H1 (cell line): ENCODE data around the gene CFAP65. TPM values are rescaled to one million over a fixed set of nuclear protein-coding genes. Genes with fewer than 3 reads are reported as not detected.
A peak's percentile ranks its signal among the peaks of the same experiment; 100 is the strongest.

Experiments used
- EZH2 ChIP-seq: fragments of 200-600 bp; sonication (generic); IDR thresholded peaks from 2 replicates; pipeline ENCODE4 v1.7.1; 2012; ENCODE audit warnings: low read depth, mild to moderate bottlenecking, moderate library complexity, low read length, inconsistent platforms; ENCODE audit not compliant: severe bottlenecking
- polyA plus RNA-seq, 7 experiments: library from polyadenylated mRNA; depleted of rRNA in 3 of 7; stranded (reverse) in 5 of 7; unstranded in 2 of 7; fragments of >200 nt in 5 of 7; fragments of 200-250 nt in 2 of 7; gene quantifications; 1 replicate in 5 of 7; 2 replicates in 1 of 7; 4 replicates in 1 of 7; pipeline versions ENCODE4 v1.2.1 to v1.2.3, GENCODE V29; 2011 to 2013; ENCODE audit warnings: missing spikeins in 2 of 7, mixed read lengths in 2 of 7
- total RNA-seq: library from RNA; stranded (reverse); fragmentation: NEBNext Ultra II Directional; extraction: Animal tissue kit (Norgen Biotek cat#: 25700); gene quantifications from 2 replicates; pipeline ENCODE4 v1.2.1, GENCODE V29; 2021
- TF ChIP-seq, protein P1 (sequence below): fragments of 300-600 bp; sonication (generic); IDR thresholded peaks from 2 replicates; pipeline ENCODE4 v1.7.1; 2012; ENCODE audit warnings: low read length, moderate library complexity, mild to moderate bottlenecking, inconsistent platforms; ENCODE audit not compliant: insufficient replicate concordance

The CFAP65 gene
- total and polyA plus RNA-seq, 2 of the 8 experiments (the other 6 are each of a cell fraction or from before 2014, with no cell fraction given) = 0.19 to 0.45 TPM

DNA sequence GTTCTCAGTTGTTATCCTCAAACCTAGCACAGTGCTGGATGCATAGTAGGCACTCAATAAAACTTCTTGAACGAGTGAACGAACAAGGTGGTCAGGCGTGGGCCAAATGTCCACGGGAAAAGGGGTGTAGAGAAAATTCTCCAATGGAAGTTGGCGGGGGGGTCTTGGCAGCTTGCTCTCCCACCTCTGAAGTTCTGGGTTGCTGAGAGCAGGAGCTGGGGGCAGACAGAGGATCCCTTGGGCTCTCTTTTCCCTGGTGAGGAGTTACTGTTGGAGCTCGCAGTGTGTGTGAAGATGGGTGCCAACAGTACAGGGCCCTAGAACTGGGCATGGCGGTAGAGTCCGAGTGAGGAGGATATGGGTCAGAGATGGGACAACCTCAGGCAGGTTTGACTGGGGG lies 45.8 kb downstream of the CFAP65 start (continued):
- TF ChIP-seq, protein P1, sequence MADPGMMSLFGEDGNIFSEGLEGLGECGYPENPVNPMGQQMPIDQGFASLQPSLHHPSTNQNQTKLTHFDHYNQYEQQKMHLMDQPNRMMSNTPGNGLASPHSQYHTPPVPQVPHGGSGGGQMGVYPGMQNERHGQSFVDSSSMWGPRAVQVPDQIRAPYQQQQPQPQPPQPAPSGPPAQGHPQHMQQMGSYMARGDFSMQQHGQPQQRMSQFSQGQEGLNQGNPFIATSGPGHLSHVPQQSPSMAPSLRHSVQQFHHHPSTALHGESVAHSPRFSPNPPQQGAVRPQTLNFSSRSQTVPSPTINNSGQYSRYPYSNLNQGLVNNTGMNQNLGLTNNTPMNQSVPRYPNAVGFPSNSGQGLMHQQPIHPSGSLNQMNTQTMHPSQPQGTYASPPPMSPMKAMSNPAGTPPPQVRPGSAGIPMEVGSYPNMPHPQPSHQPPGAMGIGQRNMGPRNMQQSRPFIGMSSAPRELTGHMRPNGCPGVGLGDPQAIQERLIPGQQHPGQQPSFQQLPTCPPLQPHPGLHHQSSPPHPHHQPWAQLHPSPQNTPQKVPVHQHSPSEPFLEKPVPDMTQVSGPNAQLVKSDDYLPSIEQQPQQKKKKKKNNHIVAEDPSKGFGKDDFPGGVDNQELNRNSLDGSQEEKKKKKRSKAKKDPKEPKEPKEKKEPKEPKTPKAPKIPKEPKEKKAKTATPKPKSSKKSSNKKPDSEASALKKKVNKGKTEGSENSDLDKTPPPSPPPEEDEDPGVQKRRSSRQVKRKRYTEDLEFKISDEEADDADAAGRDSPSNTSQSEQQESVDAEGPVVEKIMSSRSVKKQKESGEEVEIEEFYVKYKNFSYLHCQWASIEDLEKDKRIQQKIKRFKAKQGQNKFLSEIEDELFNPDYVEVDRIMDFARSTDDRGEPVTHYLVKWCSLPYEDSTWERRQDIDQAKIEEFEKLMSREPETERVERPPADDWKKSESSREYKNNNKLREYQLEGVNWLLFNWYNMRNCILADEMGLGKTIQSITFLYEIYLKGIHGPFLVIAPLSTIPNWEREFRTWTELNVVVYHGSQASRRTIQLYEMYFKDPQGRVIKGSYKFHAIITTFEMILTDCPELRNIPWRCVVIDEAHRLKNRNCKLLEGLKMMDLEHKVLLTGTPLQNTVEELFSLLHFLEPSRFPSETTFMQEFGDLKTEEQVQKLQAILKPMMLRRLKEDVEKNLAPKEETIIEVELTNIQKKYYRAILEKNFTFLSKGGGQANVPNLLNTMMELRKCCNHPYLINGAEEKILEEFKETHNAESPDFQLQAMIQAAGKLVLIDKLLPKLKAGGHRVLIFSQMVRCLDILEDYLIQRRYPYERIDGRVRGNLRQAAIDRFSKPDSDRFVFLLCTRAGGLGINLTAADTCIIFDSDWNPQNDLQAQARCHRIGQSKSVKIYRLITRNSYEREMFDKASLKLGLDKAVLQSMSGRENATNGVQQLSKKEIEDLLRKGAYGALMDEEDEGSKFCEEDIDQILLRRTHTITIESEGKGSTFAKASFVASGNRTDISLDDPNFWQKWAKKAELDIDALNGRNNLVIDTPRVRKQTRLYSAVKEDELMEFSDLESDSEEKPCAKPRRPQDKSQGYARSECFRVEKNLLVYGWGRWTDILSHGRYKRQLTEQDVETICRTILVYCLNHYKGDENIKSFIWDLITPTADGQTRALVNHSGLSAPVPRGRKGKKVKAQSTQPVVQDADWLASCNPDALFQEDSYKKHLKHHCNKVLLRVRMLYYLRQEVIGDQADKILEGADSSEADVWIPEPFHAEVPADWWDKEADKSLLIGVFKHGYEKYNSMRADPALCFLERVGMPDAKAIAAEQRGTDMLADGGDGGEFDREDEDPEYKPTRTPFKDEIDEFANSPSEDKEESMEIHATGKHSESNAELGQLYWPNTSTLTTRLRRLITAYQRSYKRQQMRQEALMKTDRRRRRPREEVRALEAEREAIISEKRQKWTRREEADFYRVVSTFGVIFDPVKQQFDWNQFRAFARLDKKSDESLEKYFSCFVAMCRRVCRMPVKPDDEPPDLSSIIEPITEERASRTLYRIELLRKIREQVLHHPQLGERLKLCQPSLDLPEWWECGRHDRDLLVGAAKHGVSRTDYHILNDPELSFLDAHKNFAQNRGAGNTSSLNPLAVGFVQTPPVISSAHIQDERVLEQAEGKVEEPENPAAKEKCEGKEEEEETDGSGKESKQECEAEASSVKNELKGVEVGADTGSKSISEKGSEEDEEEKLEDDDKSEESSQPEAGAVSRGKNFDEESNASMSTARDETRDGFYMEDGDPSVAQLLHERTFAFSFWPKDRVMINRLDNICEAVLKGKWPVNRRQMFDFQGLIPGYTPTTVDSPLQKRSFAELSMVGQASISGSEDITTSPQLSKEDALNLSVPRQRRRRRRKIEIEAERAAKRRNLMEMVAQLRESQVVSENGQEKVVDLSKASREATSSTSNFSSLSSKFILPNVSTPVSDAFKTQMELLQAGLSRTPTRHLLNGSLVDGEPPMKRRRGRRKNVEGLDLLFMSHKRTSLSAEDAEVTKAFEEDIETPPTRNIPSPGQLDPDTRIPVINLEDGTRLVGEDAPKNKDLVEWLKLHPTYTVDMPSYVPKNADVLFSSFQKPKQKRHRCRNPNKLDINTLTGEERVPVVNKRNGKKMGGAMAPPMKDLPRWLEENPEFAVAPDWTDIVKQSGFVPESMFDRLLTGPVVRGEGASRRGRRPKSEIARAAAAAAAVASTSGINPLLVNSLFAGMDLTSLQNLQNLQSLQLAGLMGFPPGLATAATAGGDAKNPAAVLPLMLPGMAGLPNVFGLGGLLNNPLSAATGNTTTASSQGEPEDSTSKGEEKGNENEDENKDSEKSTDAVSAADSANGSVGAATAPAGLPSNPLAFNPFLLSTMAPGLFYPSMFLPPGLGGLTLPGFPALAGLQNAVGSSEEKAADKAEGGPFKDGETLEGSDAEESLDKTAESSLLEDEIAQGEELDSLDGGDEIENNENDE = no peak
- peak; percentile 68 for TF ChIP-seq EZH2
